Breast epithelium (tissue), 4 donors: ENCODE data around the gene IFI44. TPM values are rescaled to one million over a fixed set of nuclear protein-coding genes. Genes with fewer than 3 reads are reported as not detected.

ENCODE experiments used
- DNase-seq, 2 donors: peaks; one replicate each; pipeline ENCODE4 v3.0.0-alpha.2; 2019; ENCODE audit warnings: low spot score in 2 of 2
- H3K27ac ChIP-seq, 2 donors: fragments of 200-600 bp; sonication (generic) in 1 of 2; one replicate each; pipeline ENCODE4 v1.5.1; 2016 to 2019; ENCODE audit warnings: mild to moderate bottlenecking in 1 of 2
- H3K27me3 ChIP-seq, 2 donors: fragments of 200-600 bp; sonication (generic) in 1 of 2; one replicate each; pipeline versions ENCODE4 v1.5.1 to v1.6.0; 2017 to 2019; ENCODE audit warnings: control low read depth in 1 of 2, mild to moderate bottlenecking in 1 of 2
- H3K36me3 ChIP-seq: fragments of 200-600 bp; one replicate; pipeline ENCODE4 v1.5.1; 2019
- H3K4me1 ChIP-seq, 2 donors: fragments of 200-600 bp; sonication (generic); one replicate each; pipeline ENCODE4 v1.5.1; 2016 to 2019; ENCODE audit warnings: control low read depth in 1 of 2
- H3K4me3 ChIP-seq, 3 donors: fragments of 200-600 bp; sonication (generic); 1 replicate in 2 of 3; 2 replicates in 1 of 3; pipeline ENCODE4 v1.5.1; 2016 to 2019; ENCODE audit warnings: mild to moderate bottlenecking in 3 of 3, moderate library complexity in 2 of 3
- H3K9me3 ChIP-seq, 2 donors: fragments of 200-600 bp; sonication (generic) in 1 of 2; one replicate each; pipeline ENCODE4 v1.5.1; 2016 to 2019; ENCODE audit warnings: control low read depth in 1 of 2
- POLR2A ChIP-seq: fragments of 450-650 bp; IDR thresholded peaks from one replicate; pipeline ENCODE4 v1.6.1; 2016; ENCODE audit warnings: antibody characterized with exemption, mild to moderate bottlenecking, moderate library complexity
- POLR2AphosphoS5 ChIP-seq, 3 donors: sonication (generic); formaldehyde crosslinking; IDR thresholded peaks; one replicate each; pipeline ENCODE4 v1.6.1; 2017; ENCODE audit warnings: antibody characterized with exemption in 3 of 3
- intact Hi-C: fragments of 100-400 bp; cut with DNase I; formaldehyde crosslinking; loops from one replicate; pipeline ENCODE4 v1.15.1; 2023; ENCODE audit warnings: low total_unique reads
- total RNA-seq, 3 donors: library from RNA; depleted of rRNA; stranded (reverse); fragments of >200 nt; gene quantifications; one replicate each; pipeline ENCODE4 v1.1.0, GENCODE V29; 2016
- TF ChIP-seq, protein P1 (sequence below), 3 donors: fragments of 450-650 bp; IDR thresholded peaks; one replicate each; pipeline ENCODE4 v1.5.1; 2016 to 2017; ENCODE audit warnings: antibody characterized with exemption in 3 of 3, mild to moderate bottlenecking in 3 of 3, moderate library complexity in 3 of 3

IFI44 gene
- total RNA-seq, 3 donors from 2014 or later, result 20.0 to 25.3 (median 24.0) TPM

DNA sequence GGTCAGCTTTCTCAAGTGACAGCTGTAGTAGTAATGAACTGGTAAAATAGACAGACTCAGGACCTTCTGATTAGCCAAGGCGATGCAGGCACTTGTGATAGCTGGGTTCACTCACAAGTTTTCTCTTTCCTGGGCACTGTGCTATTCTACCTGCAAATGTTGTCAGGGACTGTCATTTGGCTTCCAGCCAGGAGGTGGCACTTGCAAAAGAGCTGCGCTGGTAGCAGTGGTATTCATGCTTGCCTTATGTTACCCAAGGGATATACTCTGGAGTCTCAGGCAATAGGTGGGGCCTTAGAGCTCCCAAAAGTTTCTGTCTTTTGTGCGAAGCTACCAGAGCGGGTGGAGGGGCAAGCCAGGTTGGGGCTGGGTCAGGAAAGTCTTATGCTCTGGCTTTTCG is 23.5 kb downstream of the IFI44 start:
- intact Hi-C loops, result no loop called here
- no peak overlapping the region for H3K4me3 ChIP-seq
- no peaks in the 10 kb centered on the region for H3K9me3 ChIP-seq
- no peaks in the 10 kb centered on the region for H3K27me3 ChIP-seq
- H3K27ac ChIP-seq, result no peak overlapping the region
- no peaks in the 10 kb centered on the region for H3K4me1 ChIP-seq
- no peak for DNase-seq
- H3K36me3 ChIP-seq, result no peaks in the 10 kb centered on the region
- TF ChIP-seq, protein P1, sequence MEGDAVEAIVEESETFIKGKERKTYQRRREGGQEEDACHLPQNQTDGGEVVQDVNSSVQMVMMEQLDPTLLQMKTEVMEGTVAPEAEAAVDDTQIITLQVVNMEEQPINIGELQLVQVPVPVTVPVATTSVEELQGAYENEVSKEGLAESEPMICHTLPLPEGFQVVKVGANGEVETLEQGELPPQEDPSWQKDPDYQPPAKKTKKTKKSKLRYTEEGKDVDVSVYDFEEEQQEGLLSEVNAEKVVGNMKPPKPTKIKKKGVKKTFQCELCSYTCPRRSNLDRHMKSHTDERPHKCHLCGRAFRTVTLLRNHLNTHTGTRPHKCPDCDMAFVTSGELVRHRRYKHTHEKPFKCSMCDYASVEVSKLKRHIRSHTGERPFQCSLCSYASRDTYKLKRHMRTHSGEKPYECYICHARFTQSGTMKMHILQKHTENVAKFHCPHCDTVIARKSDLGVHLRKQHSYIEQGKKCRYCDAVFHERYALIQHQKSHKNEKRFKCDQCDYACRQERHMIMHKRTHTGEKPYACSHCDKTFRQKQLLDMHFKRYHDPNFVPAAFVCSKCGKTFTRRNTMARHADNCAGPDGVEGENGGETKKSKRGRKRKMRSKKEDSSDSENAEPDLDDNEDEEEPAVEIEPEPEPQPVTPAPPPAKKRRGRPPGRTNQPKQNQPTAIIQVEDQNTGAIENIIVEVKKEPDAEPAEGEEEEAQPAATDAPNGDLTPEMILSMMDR (IDR thresholded peaks at IDR 0.05), result no peak
- TF ChIP-seq POLR2AphosphoS5 (IDR thresholded peaks at IDR 0.05) (no peak), POLR2A (no peak)

DNA sequence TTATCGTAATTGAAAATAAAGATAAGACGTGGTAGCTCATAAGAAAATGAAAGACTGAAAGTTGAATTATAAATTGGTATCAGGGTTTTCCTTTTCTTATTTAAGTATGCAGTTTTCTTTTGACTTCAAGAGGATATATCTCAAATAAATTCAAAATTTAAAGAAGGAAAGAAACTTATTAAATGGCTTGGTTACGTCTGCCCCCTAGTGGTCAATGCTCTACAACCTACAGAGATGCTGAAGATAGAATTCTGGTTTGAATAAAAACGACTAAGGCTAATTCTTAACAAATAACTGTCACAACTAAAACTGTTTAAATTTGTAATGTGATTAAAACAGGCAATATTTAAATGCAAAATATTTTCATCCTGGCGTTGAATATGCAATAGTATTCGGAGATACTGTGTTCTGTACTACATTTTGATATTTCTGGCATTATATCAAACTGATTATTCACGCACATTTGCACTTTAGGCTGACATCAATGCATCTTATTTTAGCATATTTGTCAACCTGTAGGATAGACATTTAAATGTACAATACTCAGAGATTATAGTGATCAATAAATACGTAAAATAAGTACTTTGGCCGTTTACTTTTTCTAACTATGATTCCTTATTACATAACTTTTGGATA is 26.8 kb downstream of the IFI44 start:
- no peaks in the 10 kb centered on the region for H3K36me3 ChIP-seq
- H3K27ac ChIP-seq, result no peak overlapping the region
- no peaks in the 10 kb centered on the region for H3K9me3 ChIP-seq
- TF ChIP-seq, protein P1 (IDR thresholded peaks at IDR 0.05), result peak; percentile 78 to 89 (median 80)
- TF ChIP-seq POLR2A, result no peak
- H3K4me3 ChIP-seq, result no peak overlapping the region
- intact Hi-C loops, result no loop called here
- no peak for DNase-seq
- H3K4me1 ChIP-seq, result no peaks in the 10 kb centered on the region
- no peaks in the 10 kb centered on the region for H3K27me3 ChIP-seq

DNA sequence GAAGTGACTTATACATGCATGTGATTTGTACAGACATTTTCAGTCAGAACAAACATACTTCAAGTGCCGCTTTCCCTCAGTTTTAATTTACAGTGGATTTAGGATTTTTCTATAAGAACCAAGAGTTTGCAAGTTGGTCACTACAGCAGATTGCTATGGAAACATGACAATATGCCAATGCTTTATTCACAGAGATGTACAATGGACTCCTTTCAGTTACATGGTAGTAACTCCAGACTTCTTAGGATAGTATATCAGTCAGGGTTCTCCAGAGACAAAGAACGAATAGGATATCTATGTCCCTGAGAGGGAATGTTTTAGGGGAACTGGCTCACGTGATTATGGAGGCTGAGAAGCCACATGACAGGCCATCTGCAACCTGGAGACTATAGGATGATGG is 27.4 kb downstream of the IFI44 start:
- DNase-seq, result no peak
- no peak overlapping the region for H3K27ac ChIP-seq
- no peaks in the 10 kb centered on the region for H3K4me1 ChIP-seq
- intact Hi-C loops, result no loop called here
- H3K4me3 ChIP-seq, result no peak overlapping the region
- TF ChIP-seq, protein P1 (IDR thresholded peaks at IDR 0.05), result no peak
- TF ChIP-seq POLR2A, result no peak
- TF ChIP-seq POLR2AphosphoS5 (IDR thresholded peaks at IDR 0.05), result no peak
- H3K36me3 ChIP-seq, result no peaks in the 10 kb centered on the region
- H3K27me3 ChIP-seq, result no peaks in the 10 kb centered on the region
- H3K9me3 ChIP-seq, result no peaks in the 10 kb centered on the region

- intact Hi-C loops, result no loop called here
These were observed 28.2 kb downstream of the IFI44 start for GRCh38 chr1:78677788-78678187.

GRCh38 chr1:78678324-78678723 is 28.7 kb downstream of the IFI44 start:
- no peak overlapping the region for H3K4me3 ChIP-seq
- intact Hi-C loops, result no loop called here
- H3K36me3 ChIP-seq, result no peaks in the 10 kb centered on the region
- H3K4me1 ChIP-seq, result no peaks in the 10 kb centered on the region
- TF ChIP-seq, protein P1 (IDR thresholded peaks at IDR 0.05), result no peak
- TF ChIP-seq POLR2AphosphoS5 (IDR thresholded peaks at IDR 0.05) (no peak), POLR2A (no peak)
- H3K27me3 ChIP-seq, result no peaks in the 10 kb centered on the region
- no peaks in the 10 kb centered on the region for H3K9me3 ChIP-seq
- no peak for DNase-seq
- H3K27ac ChIP-seq, result no peak overlapping the region

More at GRCh38 chr1:78677788-78678187, 28.2 kb downstream of the IFI44 start:
- H3K27me3 ChIP-seq, result no peaks in the 10 kb centered on the region
- H3K9me3 ChIP-seq, result no peaks in the 10 kb centered on the region
- TF ChIP-seq POLR2A, result no peak
- no peaks in the 10 kb centered on the region for H3K36me3 ChIP-seq
- DNase-seq, result no peak
- no peak overlapping the region for H3K27ac ChIP-seq
- no peak overlapping the region for H3K4me3 ChIP-seq
- H3K4me1 ChIP-seq, result no peaks in the 10 kb centered on the region
